ENCODE results near the gene E2F1.
A peak's percentile ranks its signal among the peaks of the same experiment; 100 is the strongest.

The E2F1 gene

GRCh38 chr20:33686100-33686983 lies at the start of gene E2F1:
TSS of gene E2F1 (minus strand) at chr20:33686385. CDS start at chr20:33686264, 121 bp downstream.
- peaks cover 17% of the 10 kb centered on the region for H4K20me1 ChIP-seq (ENCODE audit: control insufficient read depth, insufficient read depth, low read depth, low read length)
- H3K4me1 ChIP-seq (ENCODE audit: control insufficient read depth, low read length), result peaks cover 65% of the 10 kb centered on the region
- peak within 1 kb of the TSS; percentile 89 for H3K4me3 ChIP-seq (ENCODE audit: low read length)
- H3K27me3 ChIP-seq (ENCODE audit: control insufficient read depth, low read length), result no peaks in the 10 kb centered on the region
- H3K27ac ChIP-seq (ENCODE audit: low read depth, low read length), result peak within 1 kb of the TSS; percentile 95
- H3F3A ChIP-seq (ENCODE audit: control insufficient read depth, insufficient read depth), result peaks cover 7% of the 10 kb centered on the region
- TF ChIP-seq CTCF (IDR thresholded peaks at IDR 0.05; ENCODE audit: low read depth, low read length, poor library complexity, severe bottlenecking), result peak; percentile 26
- TF ChIP-seq EZH2phosphoT487 (IDR thresholded peaks at IDR 0.05; ENCODE audit: borderline replicate concordance, low read length), result no peak
- peaks cover 45% of the 10 kb centered on the region for H3K79me2 ChIP-seq (ENCODE audit: control insufficient read depth, low read length)
- H3K9me3 ChIP-seq (ENCODE audit: control insufficient read depth, insufficient read depth, low read length), result no peaks in the 10 kb centered on the region
- H3K9me2 ChIP-seq (replicated peaks; ENCODE audit: control insufficient read depth, low read length), result no peaks in the 10 kb centered on the region
- peaks cover 38% of the 10 kb centered on the region for H3K36me3 ChIP-seq (ENCODE audit: control insufficient read depth, low read length)
- peak within 1 kb of the TSS; percentile 99 for H3K4me2 ChIP-seq (ENCODE audit: low read length)

GRCh38 chr20:33733654-33734576 lies 47.7 kb upstream of the E2F1 start:
- peak overlapping the region; percentile 82 for H3K4me3 ChIP-seq (ENCODE audit: low read length)
- peaks cover 14% of the 10 kb centered on the region; the same call in 1 of the 2 replicates for H3K9me3 ChIP-seq (ENCODE audit: control insufficient read depth, insufficient read depth, low read length)
- no peak for TF ChIP-seq CTCF (IDR thresholded peaks at IDR 0.05; ENCODE audit: low read depth, low read length, poor library complexity, severe bottlenecking)
- TF ChIP-seq EZH2phosphoT487 (IDR thresholded peaks at IDR 0.05; ENCODE audit: borderline replicate concordance, low read length), result no peak
- H3K4me1 ChIP-seq (ENCODE audit: control insufficient read depth, low read length), result peaks cover 27% of the 10 kb centered on the region
- no peaks in the 10 kb centered on the region for H3K36me3 ChIP-seq (ENCODE audit: control insufficient read depth, low read length)
- H3K27me3 ChIP-seq (ENCODE audit: control insufficient read depth, low read length), result no peaks in the 10 kb centered on the region
- H3K9me2 ChIP-seq (replicated peaks; ENCODE audit: control insufficient read depth, low read length), result no peaks in the 10 kb centered on the region
- no peaks in the 10 kb centered on the region for H4K20me1 ChIP-seq (ENCODE audit: control insufficient read depth, insufficient read depth, low read depth, low read length)
- H3K79me2 ChIP-seq (ENCODE audit: control insufficient read depth, low read length), result no peaks in the 10 kb centered on the region
- H3F3A ChIP-seq (ENCODE audit: control insufficient read depth, insufficient read depth), result peaks cover 18% of the 10 kb centered on the region
- peak overlapping the region; percentile 95 for H3K4me2 ChIP-seq (ENCODE audit: low read length)
- H3K27ac ChIP-seq (ENCODE audit: low read depth, low read length), result peak overlapping the region; percentile 92

- Histone ChIP-seq H3K9me2 (replicated peaks; ENCODE audit: control insufficient read depth, low read length) (no peaks in the 10 kb centered on the region), H3K27ac (ENCODE audit: low read depth, low read length) (peak overlapping the region; percentile 92), H3F3A (ENCODE audit: control insufficient read depth, insufficient read depth) (peaks cover 22% of the 10 kb centered on the region), H3K79me2 (ENCODE audit: control insufficient read depth, low read length) (no peaks in the 10 kb centered on the region), H3K36me3 (ENCODE audit: control insufficient read depth, low read length) (no peaks in the 10 kb centered on the region), H3K4me3 (ENCODE audit: low read length) (peak overlapping the region; percentile 82), H3K4me1 (ENCODE audit: control insufficient read depth, low read length) (peaks cover 27% of the 10 kb centered on the region), H4K20me1 (ENCODE audit: control insufficient read depth, insufficient read depth, low read depth, low read length) (no peaks in the 10 kb centered on the region), H3K4me2 (ENCODE audit: low read length) (peak overlapping the region; percentile 95), H3K27me3 (ENCODE audit: control insufficient read depth, low read length) (no peaks in the 10 kb centered on the region), H3K9me3 (ENCODE audit: control insufficient read depth, insufficient read depth, low read length) (peaks cover 11% of the 10 kb centered on the region; the same call in 1 of the 2 replicates)
- TF ChIP-seq EZH2phosphoT487 (IDR thresholded peaks at IDR 0.05; ENCODE audit: borderline replicate concordance, low read length) (no peak), CTCF (IDR thresholded peaks at IDR 0.05; ENCODE audit: low read depth, low read length, poor library complexity, severe bottlenecking) (no peak)
Observed at GRCh38 chr20:33732166-33732970, 46.2 kb upstream of the E2F1 start.

Data from DOHH2 (cell line).